NCI-H1417 treated with DMSO at 0.1 percent for 48 hours (cell line): ENCODE data around the gene OR4D9.
"Not testable (repeated sequence)": the region's sequence is repeated elsewhere in the genome, so short reads cannot be mapped to it uniquely, and the experiment has no call there.

ENCODE experiments used
- DNase-seq: peaks from one replicate; lab custom pipeline; 2025; lab: John Stamatoyannopoulos, UW

Gene OR4D9

GRCh38 chr11:59510941-59511589 lies at the start of gene OR4D9:
OR4D9 (plus strand) TSS chr11:59511539; CDS start chr11:59514913, 3,374 bp downstream.
- no peak for DNase-seq

DNA sequence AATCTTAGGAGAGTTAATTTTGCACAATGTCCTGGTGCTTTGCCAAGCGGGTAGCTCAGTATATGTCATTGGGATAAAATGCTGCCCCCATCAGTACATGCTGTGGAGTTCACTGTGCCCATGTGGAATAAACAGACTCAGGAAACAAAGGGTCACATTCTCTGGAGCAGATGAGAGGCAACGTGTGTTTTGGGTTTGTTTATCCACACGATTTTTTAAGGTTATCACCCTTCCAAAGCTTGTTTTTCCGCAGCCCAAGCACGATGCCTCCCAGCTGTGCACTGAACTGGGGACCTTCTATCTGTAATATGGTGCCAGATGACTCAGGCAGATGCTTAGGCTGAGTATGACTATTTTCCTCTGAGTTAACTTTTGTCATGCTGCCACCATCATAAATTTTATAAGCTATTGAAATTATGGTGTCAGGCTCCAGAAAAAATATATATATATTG lies 48.1 kb upstream of the OR4D9 start:
- DNase-seq: no peak

GRCh38 chr11:59473015-59473414 lies 38.3 kb upstream of the OR4D9 start, which contains the start of gene OR4D10:
OR4D10 (plus strand) TSS chr11:59473315; CDS start chr11:59477430, 4,115 bp downstream.
- no peak for DNase-seq

GRCh38 chr11:59475176-59475575 lies 36.2 kb upstream of the OR4D9 start:
- no peak for DNase-seq

- DNase-seq: no peak
These were observed 31.4 kb upstream of the OR4D9 start for GRCh38 chr11:59479906-59480305.

DNA sequence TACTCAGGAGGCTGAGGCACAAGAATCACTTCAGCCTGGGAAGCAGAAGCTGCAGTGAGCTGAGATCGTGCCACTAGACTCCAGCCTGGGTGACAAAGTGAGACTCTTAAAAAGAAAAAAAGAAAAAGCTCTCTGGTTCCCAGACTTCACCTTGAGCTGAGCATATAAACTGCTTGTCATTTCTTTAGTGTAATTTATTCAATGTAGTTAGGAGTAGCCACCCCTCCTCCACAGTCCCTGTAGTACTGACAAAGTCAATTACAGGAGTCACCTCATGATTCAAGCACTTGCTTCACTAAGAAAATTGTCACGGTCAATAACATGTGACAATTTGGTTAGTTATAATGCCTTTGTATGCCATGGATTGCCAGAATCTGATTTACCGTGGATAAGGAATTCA lies 31.0 kb upstream of the OR4D9 start:
- DNase-seq: no peak

DNA sequence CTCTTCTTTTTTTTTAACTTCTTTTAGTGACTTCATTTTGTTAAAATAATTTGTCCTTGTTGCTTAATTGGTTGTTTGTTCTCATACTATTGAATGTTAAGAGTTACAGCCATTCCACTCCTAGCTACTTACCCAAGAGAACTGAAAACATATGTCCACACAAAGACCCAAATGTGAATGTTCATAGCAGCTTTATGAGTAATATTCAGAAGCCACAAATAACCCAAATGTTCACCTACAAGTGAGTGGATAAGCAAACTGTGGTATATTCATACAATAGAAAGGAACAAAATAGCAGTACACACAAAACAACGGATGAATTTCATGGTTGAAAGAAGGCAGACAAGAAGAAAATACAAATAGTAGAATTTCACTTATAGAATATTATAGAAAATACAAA lies 9.4 kb upstream of the OR4D9 start:
- no peak for DNase-seq

GRCh38 chr11:59503276-59503675 lies 8.1 kb upstream of the OR4D9 start, which contains the start of gene OR4D11:
OR4D11 (plus strand) TSS chr11:59503576; CDS start chr11:59503576, 0 bp downstream.
- DNase-seq: no peak

DNA sequence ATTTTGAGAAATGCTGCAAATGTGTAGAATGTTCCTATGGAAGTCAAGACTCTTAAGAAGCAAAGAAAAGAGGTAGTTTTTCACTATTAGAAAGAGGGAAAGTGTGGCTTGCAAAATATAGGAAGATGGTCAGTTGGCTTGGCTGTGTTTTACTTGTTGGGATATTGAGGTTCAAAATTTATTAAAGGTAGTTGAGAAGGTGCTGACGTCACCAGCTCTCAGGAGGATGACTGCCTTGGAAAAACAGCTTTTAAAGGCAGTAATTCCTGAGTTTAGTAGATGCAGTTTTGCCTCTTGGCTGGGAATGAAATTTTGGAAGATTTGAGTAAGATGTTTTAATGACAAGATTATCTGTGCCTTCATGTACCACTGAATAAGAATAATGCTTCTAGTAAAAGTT lies 336 bp downstream of the OR4D9 start:
- DNase-seq: no peak

DNA sequence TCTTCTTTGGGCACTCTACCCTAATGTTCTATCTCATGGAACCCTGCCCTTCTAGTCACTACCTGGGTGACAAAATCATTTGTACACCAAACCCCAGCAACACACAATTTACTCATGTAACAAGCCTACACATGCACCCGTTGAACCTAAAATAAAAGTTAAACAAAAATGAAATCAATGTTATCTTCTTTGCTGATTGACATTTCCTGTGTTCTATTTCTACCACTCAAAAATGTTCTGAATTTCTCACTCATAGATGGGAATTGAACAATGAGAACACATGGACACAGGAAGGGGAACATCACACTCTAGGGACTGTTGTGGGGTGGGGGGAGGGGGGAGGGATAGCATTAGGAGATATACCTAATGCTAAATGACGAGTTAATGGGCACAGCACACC lies 8.8 kb downstream of the OR4D9 start:
- DNase-seq: not testable (repeated sequence)

- DNase-seq: no peak
These were observed 9.4 kb downstream of the OR4D9 start for GRCh38 chr11:59520741-59521140.

GRCh38 chr11:59523541-59523940 lies 12.2 kb downstream of the OR4D9 start:
- no peak for DNase-seq

GRCh38 chr11:59528711-59529110 lies 17.4 kb downstream of the OR4D9 start:
- no peak for DNase-seq

DNA sequence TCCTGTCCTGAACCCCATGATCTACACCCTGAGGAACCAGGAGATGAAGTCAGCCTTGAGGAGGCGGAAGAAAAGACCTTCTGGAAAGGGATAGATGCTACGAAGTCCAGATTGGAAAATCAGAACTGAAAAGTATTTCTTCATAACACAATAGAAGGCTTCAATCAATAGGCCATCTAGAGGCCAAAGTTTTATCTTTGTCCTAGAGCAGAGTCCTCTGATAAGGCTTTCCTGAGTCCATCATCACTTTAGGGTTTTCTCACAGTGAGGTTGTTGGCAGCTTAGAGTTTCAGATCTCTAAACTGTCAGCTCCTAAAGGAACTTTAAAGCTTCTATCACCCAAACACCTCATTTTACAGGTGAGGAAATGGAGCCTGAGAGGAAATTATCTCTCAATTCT lies 21.3 kb downstream of the OR4D9 start:
- no peak for DNase-seq

DNA sequence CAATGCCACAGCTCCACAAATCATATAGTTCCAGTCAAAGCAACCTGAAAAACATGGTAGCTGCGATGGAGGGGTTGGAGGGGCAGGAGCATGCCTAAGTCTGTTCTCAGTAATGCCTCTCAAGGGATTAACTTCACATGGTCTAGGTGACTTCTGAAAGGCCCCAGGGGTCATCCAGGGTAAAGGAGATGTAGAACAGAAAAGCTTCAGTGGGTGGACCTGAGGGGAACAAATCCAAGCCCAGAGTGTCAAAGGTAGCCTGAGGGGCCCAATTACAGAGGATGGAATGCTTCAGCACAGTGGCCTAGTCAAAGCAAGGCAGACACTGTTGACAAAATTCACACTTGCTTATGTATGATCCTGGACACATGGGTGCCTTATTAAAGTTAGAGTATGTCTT lies 23.3 kb downstream of the OR4D9 start:
- DNase-seq: no peak

- no peak for DNase-seq
These were observed 30.9 kb downstream of the OR4D9 start for GRCh38 chr11:59542142-59542810.

GRCh38 chr11:59543713-59544112 lies 32.4 kb downstream of the OR4D9 start:
- DNase-seq: not testable (repeated sequence)

DNA sequence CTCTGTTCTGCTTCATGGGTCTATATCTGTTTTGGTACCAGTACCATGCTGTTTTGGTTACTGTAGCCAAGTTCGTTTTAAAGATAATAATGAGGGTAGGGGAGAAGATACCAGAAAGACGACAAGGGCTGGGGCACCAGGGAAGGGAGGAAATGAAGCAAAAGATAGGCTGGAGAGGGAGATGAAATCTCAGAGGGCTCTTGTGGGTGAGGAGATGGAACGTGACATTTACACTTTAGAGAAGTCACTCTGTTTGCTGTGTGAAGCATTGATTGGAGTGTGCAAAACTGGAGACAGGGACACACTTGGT lies 33.5 kb downstream of the OR4D9 start:
- DNase-seq: no peak

GRCh38 chr11:59545179-59546020 lies 34.1 kb downstream of the OR4D9 start:
- DNase-seq: no peak

- DNase-seq: not testable (repeated sequence)
These were observed 36.4 kb downstream of the OR4D9 start for GRCh38 chr11:59547605-59548308.

GRCh38 chr11:59548309-59548656 lies 36.9 kb downstream of the OR4D9 start:
- DNase-seq: no peak

DNA sequence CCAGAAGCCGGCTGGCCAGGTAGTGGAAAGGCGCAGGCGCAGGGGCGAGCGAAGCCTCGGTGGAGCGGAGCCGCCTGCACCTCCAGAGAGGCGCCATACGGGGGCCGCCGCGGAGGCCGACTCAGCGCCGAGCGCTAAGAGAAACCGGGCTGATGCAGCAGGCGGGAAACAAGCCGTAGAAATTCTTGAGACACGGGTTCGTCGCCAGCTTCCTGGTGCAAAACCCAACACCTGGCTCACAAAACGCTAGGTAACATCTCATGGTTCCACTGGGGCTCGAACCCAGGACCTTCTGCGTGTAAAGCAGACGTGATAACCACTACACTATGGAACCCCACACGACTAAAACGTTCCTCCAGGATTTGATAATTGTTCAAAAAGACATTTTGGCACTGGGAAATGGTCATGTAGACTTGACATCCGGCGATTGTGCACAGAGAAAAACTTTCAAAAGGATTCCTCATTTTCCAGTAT lies 39.1 kb downstream of the OR4D9 start:
- peak; percentile 96 for DNase-seq
